ENCODE results near the gene THRSP.
A peak's percentile ranks its signal among the peaks of the same experiment; 100 is the strongest.

The THRSP gene

DNA sequence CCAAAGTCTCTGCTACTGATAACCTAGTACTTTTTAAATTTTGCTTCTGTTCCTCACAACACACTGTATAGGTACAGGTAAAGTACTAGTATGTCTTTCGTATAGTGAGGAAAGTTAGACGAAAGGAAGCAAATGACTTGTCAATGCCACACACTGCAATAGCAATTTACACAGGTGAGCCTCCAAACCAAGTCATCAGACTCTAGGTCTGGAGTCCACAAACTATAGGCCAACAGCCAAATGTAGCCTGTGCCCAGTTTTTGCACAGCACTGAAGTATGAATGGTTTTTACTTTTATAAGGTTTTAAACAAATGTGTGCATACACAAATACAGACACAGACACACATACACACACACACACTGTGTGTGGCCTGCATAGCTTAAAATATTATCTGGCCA is 47.6 kb downstream of the THRSP start:
- Histone ChIP-seq H3K27ac (no peak overlapping the region), H3K9me3 (replicated peaks in 1 of 11) (no peaks in the 10 kb centered on the region), H3K4me2 (no peak overlapping the region), H3K4me3 (no peak overlapping the region), H3K9ac (no peak overlapping the region), H3K4me1 (peaks cover 0 to 13% (median 0%) of the 10 kb centered on the region in 10 experiments; a peak in 4 of 20 replicates), H3K36me3 (peaks cover 31 to 96% (median 86%) of the 10 kb centered on the region in 11 experiments), H4K20me1 (no peaks in the 10 kb centered on the region), H3K27me3 (no peaks in the 10 kb centered on the region)
- TF ChIP-seq Cebpa-rat (IDR thresholded peaks at IDR 0.05), result no peak

GRCh38 chr11:78112582-78113275 is 49.1 kb downstream of the THRSP start:
- Histone ChIP-seq H3K36me3 (peaks cover 38 to 100% (median 93%) of the 10 kb centered on the region in 11 experiments), H4K20me1 (no peaks in the 10 kb centered on the region), H3K4me1 (peaks cover 0 to 13% (median 0%) of the 10 kb centered on the region in 10 experiments; a peak in 4 of 20 replicates)

More at GRCh38 chr11:78112582-78113275, 49.1 kb downstream of the THRSP start:
- Histone ChIP-seq H3K27me3 (no peaks in the 10 kb centered on the region), H3K4me3 (no peak overlapping the region), H3K27ac (peak overlapping the region in 1 of 11 experiments; percentile 22; a peak in 1 of 22 replicates), H3K9me3 (replicated peaks in 1 of 11) (no peaks in the 10 kb centered on the region), H3K9ac (no peak overlapping the region), H3K4me2 (peak overlapping the region in 2 of 11 experiments; percentile 6 to 54; a peak in 3 of 22 replicates)
- TF ChIP-seq Cebpa-rat (IDR thresholded peaks at IDR 0.05), result no peak

Measured in BLaER1 treated with 17β-estradiol and CSF1 and Interleukin-3, amounts not matched to agents 10 nM and 100 nM (cell line).